Measurements from ENCODE around the gene ZAR1. TPM values are rescaled to one million over a fixed set of nuclear protein-coding genes. Genes with fewer than 3 reads are reported as not detected.

The ZAR1 gene, protein sequence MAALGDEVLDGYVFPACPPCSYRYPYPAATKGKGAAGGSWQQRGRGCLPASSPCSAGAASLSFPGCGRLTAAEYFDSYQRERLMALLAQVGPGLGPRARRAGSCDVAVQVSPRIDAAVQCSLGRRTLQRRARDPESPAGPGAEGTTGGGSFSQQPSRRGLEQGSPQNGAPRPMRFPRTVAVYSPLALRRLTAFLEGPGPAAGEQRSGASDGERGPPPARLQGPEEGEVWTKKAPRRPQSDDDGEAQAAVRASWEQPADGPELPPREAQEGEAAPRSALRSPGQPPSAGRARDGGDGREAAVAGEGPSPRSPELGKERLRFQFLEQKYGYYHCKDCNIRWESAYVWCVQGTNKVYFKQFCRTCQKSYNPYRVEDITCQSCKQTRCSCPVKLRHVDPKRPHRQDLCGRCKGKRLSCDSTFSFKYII
- not detected in 2 replicates for total RNA-seq

DNA sequence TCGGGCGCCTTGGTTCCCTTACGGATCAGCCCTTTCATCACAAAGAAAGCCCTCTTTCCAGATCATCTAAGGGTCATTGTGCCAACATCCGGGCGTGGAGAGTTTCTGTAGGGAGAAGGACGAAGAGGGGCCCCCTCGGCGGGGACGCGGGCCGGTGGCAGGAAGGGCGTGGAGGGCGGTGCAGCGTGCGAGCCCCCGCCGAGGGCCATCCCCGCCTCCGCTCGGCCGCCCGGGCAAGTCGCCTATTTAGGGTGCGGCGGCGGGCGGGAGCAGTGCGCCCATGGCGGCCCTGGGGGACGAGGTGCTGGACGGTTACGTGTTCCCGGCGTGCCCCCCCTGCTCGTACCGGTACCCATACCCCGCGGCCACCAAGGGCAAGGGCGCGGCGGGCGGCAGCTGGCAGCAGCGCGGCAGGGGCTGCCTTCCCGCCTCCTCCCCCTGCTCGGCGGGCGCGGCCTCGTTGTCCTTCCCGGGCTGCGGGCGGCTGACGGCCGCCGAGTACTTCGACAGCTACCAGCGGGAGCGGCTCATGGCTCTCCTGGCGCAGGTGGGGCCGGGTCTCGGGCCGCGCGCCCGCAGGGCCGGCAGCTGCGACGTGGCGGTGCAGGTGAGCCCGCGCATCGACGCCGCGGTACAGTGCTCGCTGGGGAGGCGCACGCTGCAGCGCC lies at the start of gene ZAR1:
Gene ZAR1, plus strand, starts transcription at position 241 of the 668 bp plus-strand sequence. Its CDS starts 40 bp downstream, at position 281.

DNA sequence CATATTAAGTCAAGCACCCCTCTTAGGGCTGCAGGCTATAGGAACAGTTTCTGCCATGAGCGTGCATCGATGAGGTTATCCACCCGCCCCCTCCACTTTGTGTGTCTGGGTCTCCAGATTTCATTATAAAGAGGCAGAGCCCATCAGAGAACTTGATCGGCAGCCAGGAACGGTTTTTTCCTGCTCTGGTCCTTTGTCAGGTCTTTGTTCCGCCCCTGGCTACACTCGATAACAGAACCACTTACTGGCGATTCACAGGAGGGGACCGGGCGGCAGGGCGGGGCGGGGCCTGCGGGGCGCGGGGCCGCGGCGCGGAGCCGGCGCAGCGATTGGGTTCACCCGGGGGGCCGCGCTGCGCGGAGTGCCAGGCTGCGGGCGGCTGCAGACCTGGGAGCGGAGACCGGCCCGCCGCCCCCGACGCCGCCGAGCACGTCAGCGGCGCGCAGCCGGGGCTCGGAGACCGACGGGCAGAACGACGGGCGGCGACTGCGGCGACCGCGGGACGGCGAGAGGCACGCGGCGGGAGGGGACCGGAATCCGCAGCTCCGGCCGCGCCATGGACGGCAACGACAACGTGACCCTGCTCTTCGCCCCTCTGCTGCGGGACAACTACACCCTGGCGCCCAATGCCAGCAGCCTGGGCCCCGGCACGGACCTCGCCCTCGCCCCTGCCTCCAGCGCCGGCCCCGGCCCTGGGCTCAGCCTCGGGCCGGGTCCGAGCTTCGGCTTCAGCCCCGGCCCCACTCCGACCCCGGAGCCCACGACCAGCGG lies 6.9 kb upstream of the ZAR1 start, which contains the start of gene SLC10A4:
Gene SLC10A4, plus strand, starts transcription at position 338 of the 771 bp plus-strand sequence. Its CDS starts 219 bp downstream, at position 557.

Other genes starting within 250 kb of the ZAR1 start
- gene TEC, start 220.4 kb upstream of the ZAR1 start, total RNA-seq, result 0.19 and 1.1 TPM in 2 replicates
- gene SLAIN2, start 148.7 kb upstream of the ZAR1 start, total RNA-seq, result 39.2 and 51.4 TPM in 2 replicates
- 0.28 TPM in 1 of 2 replicates, not detected in the other for gene SLC10A4, start 6.9 kb upstream of the ZAR1 start, total RNA-seq

All from regular cardiac myocyte (primary cell).